ENCODE results near the gene MYH6.

DNA sequence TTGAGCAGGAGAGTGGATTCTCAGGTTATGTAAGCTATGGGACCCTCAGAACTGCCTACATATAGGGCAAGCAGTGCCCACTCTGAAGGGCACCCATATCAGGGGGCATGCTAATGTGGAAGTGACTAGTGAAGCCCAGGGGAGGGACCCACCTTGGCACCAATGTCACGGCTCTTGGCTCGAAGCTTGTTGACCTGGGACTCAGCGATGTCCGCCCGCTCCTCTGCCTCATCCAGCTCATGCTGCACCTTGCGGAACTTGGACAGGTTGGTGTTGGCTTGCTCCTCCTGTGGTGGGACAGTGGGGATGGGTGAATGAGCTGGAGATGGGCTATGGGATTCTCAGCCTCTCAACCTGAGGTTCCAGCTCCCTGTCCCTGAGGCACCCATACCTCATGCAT lies 25.8 kb downstream of the MYH6 start:
- TF ChIP-seq EZH2 (IDR thresholded peaks at IDR 0.05; ENCODE audit: borderline replicate concordance, insufficient read depth, low read depth, low read length, poor library complexity, severe bottlenecking) (no peak), CTCF (IDR thresholded peaks at IDR 0.05) (no peak)
